Ovary (tissue), 9 donors: Measurements from ENCODE around the gene HSD3B7. TPM values are rescaled to one million over a fixed set of nuclear protein-coding genes. Genes with fewer than 3 reads are reported as not detected.

Experiments used
- DNase-seq, 5 donors: peaks; one replicate each; pipeline ENCODE4 v3.0.0-alpha.2; 2019 to 2020
- H3K27ac ChIP-seq, 2 donors: fragments of 200-600 bp; one replicate each; pipeline versions ENCODE4 v1.5.1 to v1.8.0; 2019 to 2022
- H3K27me3 ChIP-seq: fragments of 200-600 bp; one replicate; pipeline ENCODE4 v1.8.0; 2022
- H3K36me3 ChIP-seq: fragments of 200-600 bp; sonication (generic); one replicate; pipeline ENCODE4 v1.5.1; 2019
- H3K4me1 ChIP-seq: one replicate; pipeline ENCODE4 v1.8.1; 2013; ENCODE audit warnings: mild to moderate bottlenecking, moderate library complexity; ENCODE audit not compliant: insufficient read depth
- H3K4me3 ChIP-seq: fragments of 200-600 bp; sonication (generic); one replicate; pipeline ENCODE4 v1.5.1; 2017
- H3K9me3 ChIP-seq, 2 donors: fragments of 200-600 bp in 1 of 2; sonication (generic) in 1 of 2; one replicate each; pipeline versions ENCODE4 v1.5.1 to v1.8.1; 2013 to 2019; ENCODE audit warnings: mild to moderate bottlenecking in 1 of 2, moderate library complexity in 1 of 2
- CTCF ChIP-seq, 3 donors: fragments of 450-650 bp in 2 of 3; fragments of 200-600 bp in 1 of 3; IDR thresholded peaks; one replicate each; pipeline versions ENCODE4 v1.5.1 to v1.8.0; 2016 to 2022; ENCODE audit warnings: antibody characterized with exemption in 3 of 3, mild to moderate bottlenecking in 1 of 3
- EP300 ChIP-seq: sonication (generic); formaldehyde crosslinking; IDR thresholded peaks from one replicate; pipeline ENCODE4 v1.6.1; 2017; ENCODE audit warnings: antibody characterized with exemption
- POLR2A ChIP-seq: fragments of 450-650 bp; IDR thresholded peaks from one replicate; pipeline ENCODE4 v1.6.1; 2017; ENCODE audit warnings: antibody characterized with exemption, mild to moderate bottlenecking, moderate library complexity
- WGBS, 3 donors: extraction: QIAGEN DNeasy Blood & Tissue Kit in 1 of 3; methylation state at CpG; one replicate each; pipeline versions ENCODE4 v1.1.5 to v1.1.7; 2013 to 2017; 5-methylcytosine and 5-hydroxymethylcytosine counted together
- intact Hi-C, 4 donors: fragments of 100-400 bp; cut with DNase I; formaldehyde crosslinking; loops; one replicate each; pipeline versions ENCODE4 v1.11.0 to v1.15.1; 2022 to 2023
- polyA plus RNA-seq, 2 donors: library from polyadenylated mRNA; stranded (reverse); fragments of 200-250 nt in 1 of 2; fragments of 350-450 nt in 1 of 2; fragmentation: Illumina TruSeq in 1 of 2; extraction: RNeasy Lipid Tissue Mini Kit (QIAGEN cat#74804) in 1 of 2; gene quantifications; one replicate each; pipeline ENCODE4 v1.2.3, GENCODE V29; 2013 to 2014
- total RNA-seq, 7 donors: library from RNA; depleted of rRNA in 2 of 7; stranded (reverse); fragments of >200 nt in 2 of 7; fragmentation: NEBNext Ultra II Directional in 3 of 7; extraction: Animal tissue kit (Norgen Biotek cat#: 25700) in 3 of 7; gene quantifications; one replicate each; pipeline versions ENCODE4 v1.1.0 to v1.2.4, GENCODE V29; 2016 to 2023
- donor health status: DM: no; HTN: no; CAD: no; lungs with moderate emphysema.
- donor health status: DM: no; HTN: no; CAD: no.
- donor health status: Bipolar disorder and iron deficiency.
- donor health status: DM: yes; HTN: yes; CAD: no.
- donor health status: DM: no; HTN: no; CAD: no.
- donor health status: DM: yes; HTN: yes; CAD: no.

Gene HSD3B7
- total and polyA plus RNA-seq, 9 donors: 3.9 to 24.5 (median 9.9) TPM

DNA sequence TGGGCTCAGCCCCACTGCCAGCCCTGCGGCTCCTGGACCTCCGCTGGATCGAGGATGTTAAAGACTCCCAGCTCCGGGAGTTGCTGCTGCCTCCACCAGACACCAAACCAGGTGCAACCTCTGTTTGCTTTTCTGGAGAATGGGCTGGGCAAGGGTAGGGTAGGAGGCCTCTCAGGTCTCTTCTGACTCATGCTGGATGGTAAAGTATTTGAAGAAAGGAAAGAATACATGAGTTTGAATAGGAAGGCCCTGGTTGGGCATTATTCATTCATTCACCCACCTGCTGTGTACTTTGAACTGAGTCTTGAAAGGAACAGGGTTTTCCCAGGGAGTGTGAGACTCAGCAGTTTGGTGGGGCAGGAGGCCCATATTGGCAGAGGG, 42.6 kb upstream of the HSD3B7 start:
- TF ChIP-seq CTCF (IDR thresholded peaks at IDR 0.05): no peak
- TF ChIP-seq EP300: no peak
- TF ChIP-seq POLR2A: no peak
- no peaks in the 10 kb centered on the region for H3K36me3 ChIP-seq
- 80 to 81% (median 80%) methylated on average over 4 of the region's 4 CpGs for WGBS, 3 donors
- H3K9me3 ChIP-seq: no peaks in the 10 kb centered on the region
- H3K27ac ChIP-seq: no peak overlapping the region
- intact Hi-C loops: no loop called here
- no peak overlapping the region for H3K4me3 ChIP-seq
- no peak for DNase-seq
- no peaks in the 10 kb centered on the region for H3K27me3 ChIP-seq
- no peaks in the 10 kb centered on the region for H3K4me1 ChIP-seq

GRCh38 chr16:30944352-30944751, 40.7 kb upstream of the HSD3B7 start:
- no peaks in the 10 kb centered on the region for H3K36me3 ChIP-seq

GRCh38 chr16:30946671-30947540, 38.1 kb upstream of the HSD3B7 start:
- intact Hi-C loops: no loop called here
- WGBS, 3 donors: 79 to 85% (median 83%) methylated on average over 38 of the region's 38 CpGs
- H3K27ac ChIP-seq: no peak overlapping the region

More at GRCh38 chr16:30944352-30944751, 40.7 kb upstream of the HSD3B7 start:
- intact Hi-C loops: no loop called here
- TF ChIP-seq CTCF (IDR thresholded peaks at IDR 0.05) (no peak), POLR2A (no peak), EP300 (no peak)
- H3K27me3 ChIP-seq: no peaks in the 10 kb centered on the region
- H3K4me3 ChIP-seq: no peak overlapping the region
- H3K4me1 ChIP-seq: no peaks in the 10 kb centered on the region
- no peaks in the 10 kb centered on the region for H3K9me3 ChIP-seq
- DNase-seq: no peak
- no peak overlapping the region for H3K27ac ChIP-seq

DNA sequence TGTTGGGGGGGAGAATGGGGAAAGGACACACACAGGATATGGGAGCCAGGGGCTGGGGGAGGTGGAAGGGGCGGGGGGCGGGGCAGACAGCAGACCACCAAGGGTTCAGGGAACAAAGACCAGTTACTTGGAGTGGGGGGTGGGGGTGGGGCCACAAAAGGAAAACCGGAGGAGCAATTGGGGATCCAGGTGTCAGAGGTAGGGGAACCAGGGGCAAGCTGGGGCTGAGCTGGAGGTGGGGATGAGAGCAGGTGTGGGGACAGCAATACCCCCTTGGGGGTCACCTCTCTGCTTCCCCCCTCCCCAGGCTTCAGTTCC, 37.5 kb upstream of the HSD3B7 start:
- Histone ChIP-seq H3K27ac (peak overlapping the region; percentile 34 to 87), H3K4me1 (peaks cover 8% of the 10 kb centered on the region), H3K36me3 (no peaks in the 10 kb centered on the region), H3K4me3 (no peak overlapping the region), H3K9me3 (no peaks in the 10 kb centered on the region), H3K27me3 (no peaks in the 10 kb centered on the region)
- 57 to 65% (median 59%) methylated on average over 3 of the region's 3 CpGs for WGBS, 3 donors
- no peak for DNase-seq
- intact Hi-C loops: no loop called here
- TF ChIP-seq POLR2A (no peak), CTCF (IDR thresholded peaks at IDR 0.05) (no peak), EP300 (no peak)

More at GRCh38 chr16:30946671-30947540, 38.1 kb upstream of the HSD3B7 start:
- H3K36me3 ChIP-seq: no peaks in the 10 kb centered on the region
- peaks cover 8% of the 10 kb centered on the region for H3K4me1 ChIP-seq
- H3K4me3 ChIP-seq: no peak overlapping the region
- H3K9me3 ChIP-seq: no peaks in the 10 kb centered on the region
- TF ChIP-seq EP300: no peak
- no peak for TF ChIP-seq CTCF (IDR thresholded peaks at IDR 0.05)
- no peak for TF ChIP-seq POLR2A
- peak; percentile 45 to 65 (median 60) for DNase-seq
- H3K27me3 ChIP-seq: no peaks in the 10 kb centered on the region
